Measurements from ENCODE around the gene AHI1.

AHI1 gene

DNA sequence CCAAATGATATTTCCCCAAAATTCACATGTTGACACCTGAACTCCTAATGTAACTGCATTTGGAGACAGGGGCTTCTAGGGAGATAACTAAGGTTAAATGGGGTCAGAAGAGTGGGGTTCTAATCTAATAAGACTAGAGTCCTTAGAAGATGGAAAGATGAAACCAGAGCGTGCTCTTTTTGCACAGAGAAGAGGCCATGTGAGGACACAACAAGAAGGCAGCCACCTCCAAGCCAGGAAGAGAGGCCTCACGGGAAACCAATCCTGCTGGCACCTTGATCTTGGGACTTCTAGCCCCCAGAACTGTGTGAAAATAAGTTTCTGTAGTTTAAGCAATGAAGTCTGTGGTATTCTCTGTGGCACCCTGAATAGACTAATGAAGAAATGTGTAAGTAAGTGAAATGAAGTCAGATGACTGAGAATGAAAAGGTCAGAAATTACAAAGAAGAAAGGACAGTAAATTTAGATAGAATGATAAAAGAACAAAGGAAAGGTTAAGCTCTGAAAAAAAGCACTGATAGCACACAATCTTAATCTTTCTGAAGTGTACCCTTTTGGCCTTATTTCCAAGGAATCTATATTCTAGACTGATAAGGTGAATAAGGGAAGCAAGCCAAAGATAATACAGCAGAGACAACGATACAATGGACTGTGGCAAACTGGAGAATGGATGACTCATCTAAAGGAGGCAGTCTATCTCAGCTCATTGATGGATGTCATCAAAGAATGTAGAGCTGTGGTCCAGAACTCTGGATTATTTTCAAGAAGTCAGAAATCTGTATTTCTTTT lies 206.1 kb downstream of the AHI1 start:
- no peak for DNase-seq

DNA sequence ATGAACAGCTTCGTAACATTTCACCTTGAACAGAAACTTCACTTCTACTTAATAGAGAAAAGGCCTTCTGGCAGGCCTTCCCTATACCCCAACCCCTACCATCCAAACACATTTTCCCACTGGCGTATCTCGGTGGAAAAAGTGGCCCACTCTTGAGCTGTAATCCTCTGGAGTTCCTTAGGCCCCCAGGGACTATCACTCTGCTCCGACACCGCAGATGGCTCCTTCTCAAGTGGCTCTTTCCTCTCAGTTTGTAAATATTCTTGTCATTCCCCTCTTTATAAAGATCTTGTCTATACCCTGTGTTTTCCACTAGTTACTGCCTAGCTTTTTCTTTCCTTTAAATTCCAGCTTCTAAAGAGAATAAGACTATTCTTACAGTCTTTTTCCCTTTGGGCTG lies 207.7 kb downstream of the AHI1 start:
- DNase-seq, result no peak

DNA sequence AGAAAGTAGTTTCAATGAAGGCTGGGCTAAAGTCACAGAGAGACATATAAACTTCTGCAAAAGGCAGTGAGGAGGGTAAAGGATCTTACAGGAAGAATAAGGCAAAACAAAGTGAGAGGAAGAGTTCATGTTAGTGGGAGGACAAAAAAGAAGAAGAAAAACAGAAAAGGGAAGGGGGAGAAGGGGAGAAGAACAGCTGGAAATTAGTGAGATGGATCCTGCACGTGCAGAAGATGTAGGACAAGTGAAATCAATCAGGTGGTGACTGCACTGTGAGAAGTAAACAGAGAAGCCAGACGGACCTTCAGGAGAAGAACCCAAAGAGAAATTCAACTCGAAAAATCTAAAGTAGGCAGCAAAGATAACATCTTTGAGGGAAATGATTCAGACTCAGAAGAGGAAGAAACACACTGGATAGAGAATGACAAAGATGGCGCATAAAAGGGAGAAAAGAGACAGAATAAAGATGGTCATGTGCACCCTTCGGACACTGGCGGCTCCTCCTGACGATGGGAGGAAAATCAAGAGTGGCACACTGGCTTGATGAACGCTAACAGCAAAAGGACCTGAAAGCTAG lies 210.5 kb downstream of the AHI1 start:
- peak; percentile 2 to 46 for DNase-seq

DNA sequence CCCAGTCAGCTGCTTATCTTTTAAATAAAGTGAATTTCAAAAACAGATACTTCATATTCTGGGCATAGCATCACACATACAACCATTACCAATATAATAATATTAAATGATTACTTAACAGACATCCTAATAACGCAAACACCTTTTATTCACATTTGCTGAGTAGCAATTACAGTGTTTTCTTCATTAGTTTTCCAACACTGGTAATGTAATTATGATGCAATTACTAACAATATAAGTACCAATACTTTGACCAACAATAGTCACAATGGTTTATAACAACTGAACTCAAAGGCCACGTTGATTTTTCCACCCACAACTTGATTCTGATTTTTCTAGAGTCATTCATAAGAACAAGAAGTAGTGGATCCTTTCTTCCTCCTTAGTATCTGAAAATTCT lies 212.4 kb downstream of the AHI1 start:
- no peak for DNase-seq

DNA sequence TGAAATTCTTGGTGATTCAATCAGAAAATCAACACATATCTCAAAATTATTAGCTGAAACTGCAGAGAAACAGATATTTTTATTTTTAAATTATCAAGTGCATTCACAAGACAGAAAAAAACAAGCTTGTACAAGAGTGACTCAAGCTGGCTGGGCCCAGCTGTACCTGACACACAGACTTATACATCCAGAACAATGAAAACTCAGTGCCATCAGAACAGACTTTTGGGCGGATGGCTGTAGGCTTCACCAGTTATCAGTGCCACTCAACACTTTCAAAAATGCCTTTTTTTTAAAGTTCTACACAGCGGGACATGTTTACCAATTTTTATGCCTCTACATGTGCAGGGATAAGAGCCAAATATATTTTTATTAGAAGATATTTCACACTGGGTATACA lies 213.6 kb downstream of the AHI1 start:
- DNase-seq, result no peak

DNA sequence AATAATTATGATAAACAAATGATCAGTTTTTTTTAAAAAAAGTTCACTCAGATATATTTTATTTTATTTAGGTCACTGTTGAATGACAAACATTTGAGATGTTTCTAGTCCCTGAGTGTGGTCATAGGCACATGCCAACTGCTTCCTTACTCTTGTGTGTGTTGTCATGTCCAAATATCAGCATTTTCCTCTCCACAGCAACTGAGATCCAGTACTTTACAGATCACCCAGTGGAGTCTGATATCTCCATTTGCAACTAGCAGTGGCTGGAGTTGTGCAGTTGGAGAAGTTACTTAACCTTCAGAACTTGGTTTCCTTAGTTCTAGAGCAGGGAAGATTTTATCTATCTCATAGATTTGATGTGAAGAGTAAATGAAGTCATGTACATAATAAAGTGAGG lies 215.1 kb downstream of the AHI1 start:
- peak; percentile 34 to 44 for DNase-seq

DNA sequence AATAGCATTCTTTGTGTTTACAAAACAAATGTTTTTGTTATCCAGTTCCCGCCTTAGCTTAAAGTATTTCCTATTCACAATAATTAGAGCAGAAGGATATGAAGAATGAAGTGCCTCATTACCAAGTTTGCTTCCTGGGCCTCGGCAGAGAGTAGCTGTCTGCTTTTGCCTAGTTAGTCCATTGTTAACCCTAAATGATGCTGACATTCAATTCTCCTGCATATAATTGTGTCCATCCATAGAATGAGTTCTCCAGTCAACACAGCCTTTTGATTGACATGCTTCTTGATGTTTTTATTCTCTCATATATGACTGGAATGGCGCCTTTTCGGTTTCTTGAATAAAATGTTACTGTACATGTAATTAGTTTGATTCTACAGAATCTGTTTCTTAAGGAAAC lies 215.6 kb downstream of the AHI1 start:
- DNase-seq, result no peak

DNA sequence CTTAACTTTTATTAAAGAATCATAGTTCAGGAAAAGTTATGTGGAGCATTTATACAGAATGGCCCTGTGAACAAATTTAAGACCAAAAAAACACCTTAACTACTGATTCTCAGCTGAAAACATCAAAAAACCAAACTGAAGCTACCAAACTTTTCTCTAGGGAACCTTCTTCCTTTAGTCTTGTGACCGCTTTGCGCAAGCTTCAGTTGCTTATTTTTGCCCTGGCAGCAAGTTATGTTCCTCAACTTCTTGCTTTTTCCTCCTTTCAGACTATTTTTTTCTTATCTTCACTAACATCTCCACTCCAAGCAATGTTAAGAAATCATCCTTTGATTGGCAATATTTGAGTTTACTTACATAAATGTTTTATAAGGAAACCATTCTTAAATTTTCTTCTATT lies 216.3 kb downstream of the AHI1 start:
- peak; percentile 81 to 89 for DNase-seq

DNA sequence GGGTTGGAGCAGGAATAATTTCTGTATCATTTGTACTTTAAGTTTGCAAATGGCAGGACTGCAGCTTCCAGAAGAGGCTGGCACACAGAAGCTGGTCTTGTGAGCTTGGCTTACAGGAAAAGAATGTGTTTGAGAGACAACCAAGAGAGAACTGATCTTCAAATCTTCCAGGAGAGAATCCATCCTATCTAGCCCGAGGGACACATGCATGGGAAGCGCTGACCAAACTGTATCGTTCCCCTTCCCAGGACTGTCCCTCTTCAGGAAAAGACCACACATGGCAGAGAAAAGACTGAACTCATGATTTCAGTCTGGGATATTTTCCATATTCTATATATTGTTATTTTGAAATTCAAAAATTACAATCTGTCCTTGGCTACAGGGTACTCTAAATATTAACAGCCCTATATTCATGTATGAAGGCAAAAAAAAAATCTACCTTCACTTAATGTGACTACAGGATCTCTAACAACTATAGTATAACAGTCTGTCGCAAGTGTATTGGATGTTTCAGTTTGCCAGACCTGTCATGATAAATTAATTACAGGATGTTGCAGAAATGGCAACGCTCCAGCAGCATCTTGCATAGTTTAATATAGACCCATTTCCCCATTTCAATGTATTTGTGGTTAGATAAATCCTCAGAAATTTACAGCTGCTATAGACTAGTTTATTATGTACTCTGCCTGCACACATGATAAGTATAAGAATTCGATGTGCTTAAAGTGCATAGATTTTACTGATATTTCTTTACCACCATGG lies 217.0 kb downstream of the AHI1 start:
- DNase-seq, result peak; percentile 49 to 91

DNA sequence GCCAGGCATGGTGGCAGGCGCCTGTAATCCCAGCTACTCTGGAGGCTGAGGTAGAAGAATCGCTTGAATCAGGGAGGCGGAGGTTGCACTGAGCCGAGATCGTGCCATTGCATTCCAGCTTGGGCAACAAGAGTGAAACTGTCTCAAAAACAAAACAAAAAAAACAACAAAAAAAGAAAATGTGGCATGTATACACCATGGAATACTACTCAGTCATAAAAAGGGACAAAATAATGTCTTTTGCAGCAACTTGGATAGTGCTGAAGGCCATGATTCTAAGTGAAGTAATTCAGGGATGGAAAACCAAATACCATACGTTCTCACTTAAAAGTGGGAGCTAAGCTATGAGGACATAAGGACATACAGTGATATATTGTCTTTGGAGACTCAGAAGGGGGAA lies 220.1 kb downstream of the AHI1 start:
- DNase-seq, result no peak

DNA sequence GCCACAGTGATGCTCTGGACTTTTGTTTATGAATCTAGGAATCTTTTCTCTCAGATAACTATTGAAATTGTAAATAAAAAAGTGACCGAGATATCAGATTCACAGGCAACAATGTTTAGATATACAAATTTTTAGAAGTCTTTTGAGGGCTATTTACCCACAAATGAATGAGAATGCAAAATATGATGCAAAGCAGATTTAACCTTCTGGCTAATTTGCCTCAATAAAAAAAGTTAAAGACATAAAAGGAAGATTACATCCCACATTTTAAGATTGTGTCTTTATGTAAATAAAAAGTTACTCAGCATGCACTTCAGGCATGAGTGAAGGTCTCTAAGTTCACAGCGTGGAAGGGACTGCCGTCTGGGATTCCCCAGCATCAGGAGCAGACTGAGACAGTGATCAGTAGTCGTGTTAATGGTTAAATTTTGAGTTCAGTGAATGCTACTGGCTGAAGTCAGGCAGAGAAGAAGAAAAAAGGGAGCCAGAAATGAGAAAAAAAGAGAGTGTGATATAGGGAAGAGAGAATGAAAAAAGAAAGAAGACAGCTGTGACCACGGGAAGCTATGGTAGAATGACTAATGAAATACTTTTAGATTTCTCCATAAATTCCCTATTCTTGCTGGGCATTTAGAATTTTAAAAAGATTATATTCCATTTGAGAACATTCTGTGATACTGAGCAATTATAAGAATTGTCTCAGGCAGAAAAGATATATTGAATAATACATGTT lies 222.8 kb downstream of the AHI1 start:
- no peak for DNase-seq

DNA sequence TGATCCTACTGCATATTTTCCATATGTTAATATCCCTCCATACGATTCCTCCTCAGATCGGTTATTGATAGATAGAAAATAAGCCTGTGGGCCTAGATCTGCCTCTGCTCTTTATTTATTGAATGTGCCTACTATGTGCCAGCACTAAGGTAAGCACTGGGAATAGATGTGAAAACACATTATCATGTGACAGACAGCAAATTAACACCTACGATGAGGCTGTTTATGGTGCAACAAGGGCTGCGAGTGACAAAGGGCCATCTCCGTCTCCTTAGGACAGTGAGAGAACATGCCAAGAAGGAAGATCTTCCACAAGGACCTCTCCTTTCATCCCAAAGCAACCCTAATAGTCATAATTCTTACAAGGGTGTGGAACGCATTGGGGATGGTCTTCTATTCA lies 225.9 kb downstream of the AHI1 start:
- no peak for DNase-seq

DNA sequence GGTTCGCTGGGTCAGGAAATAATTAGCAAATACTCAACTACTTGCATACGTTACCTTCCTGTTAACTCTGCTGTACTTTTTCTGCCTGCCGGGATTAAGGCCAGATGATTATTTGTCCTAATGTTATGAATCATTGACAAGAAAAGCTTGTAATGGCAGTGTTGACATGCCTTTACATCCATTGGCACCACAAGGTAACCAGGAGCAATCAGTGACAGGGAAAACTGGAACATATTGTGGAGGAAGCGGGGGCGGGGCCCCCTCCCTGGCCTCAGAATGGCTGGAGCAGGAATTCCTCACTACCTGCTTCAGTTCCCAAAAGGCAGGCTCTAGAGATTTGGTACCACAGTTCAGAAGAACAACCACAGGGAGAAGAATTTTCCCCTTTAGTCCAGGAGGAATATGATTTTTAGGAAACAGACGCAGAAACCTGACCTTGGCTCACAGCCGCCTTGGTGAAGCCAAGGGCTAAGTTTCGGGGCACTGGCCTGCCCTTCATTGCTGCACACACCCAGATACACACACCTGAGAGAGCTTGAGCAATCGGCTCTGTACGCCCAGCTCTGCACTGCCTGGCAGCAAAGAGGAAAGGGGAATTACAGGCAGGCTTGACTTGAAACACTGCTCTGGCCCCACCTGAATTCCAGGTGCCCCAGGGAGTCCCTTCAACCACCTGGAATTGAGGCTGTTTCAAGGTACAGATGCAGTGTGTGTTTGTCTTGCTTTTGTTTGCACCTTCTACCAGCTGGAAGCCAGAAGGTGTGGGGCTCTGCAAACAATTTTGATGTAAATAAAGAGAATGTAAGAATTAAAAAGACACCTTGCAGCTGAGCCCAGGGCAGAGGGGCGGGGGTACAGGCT lies 226.6 kb downstream of the AHI1 start:
- DNase-seq, result no peak

DNA sequence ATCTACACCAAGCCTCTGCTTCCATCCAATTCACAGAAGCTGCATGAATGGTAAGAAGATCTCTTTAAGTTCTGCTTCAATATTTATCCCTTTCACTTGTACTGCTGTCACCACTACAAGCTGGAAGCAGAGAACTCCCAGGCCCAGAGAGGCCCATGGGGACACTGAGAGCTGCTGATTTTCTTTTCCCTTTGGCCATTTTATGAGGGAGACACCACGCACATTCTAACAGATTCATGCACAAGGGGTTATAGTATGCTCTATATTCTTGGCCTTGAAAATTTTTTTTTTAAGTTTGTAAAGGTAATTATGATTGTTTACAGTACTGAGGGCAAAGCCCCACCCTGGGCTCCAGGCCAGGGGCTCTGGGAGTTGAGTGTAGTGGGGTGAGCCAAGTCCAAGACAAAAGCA lies 228.1 kb downstream of the AHI1 start:
- no peak for DNase-seq

DNA sequence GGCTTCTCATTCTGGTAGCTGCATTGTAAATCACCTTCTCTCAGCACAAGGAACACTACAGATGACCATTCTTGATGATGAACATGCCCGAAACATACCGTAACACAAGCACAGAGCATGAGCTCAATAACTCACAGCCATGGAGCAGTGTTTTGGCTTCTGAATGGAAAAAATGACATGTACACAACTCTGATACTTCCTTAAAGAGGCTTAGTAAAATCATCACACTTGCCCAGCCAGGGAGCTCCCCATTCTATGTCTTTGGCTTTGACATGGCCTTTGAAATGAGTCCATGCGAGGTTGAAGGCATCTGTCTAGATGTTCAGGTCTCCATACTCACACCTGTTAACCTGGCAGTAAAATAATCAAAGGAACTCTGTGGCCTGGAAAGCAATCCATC lies 228.8 kb downstream of the AHI1 start:
- DNase-seq, result no peak

DNA sequence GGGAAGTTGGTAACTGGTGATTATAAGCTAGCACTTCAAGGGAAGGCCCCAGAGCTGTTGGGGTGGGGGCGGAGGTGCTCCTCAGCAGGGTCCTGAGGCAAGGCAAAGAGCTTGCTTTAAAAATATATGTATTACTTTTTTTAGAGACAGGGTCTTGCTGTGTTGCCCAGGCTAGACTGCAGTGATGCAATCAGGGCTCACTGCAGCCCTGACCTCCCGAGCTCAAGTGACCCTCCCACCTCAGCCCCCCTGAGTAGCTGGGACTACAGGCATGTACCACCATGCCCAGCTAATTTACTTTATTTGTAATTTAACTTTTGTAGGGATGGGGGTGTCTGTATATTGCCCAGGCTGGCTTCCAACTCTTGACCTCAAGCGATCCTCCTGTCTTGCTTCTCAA lies 229.3 kb downstream of the AHI1 start:
- no peak for DNase-seq

DNA sequence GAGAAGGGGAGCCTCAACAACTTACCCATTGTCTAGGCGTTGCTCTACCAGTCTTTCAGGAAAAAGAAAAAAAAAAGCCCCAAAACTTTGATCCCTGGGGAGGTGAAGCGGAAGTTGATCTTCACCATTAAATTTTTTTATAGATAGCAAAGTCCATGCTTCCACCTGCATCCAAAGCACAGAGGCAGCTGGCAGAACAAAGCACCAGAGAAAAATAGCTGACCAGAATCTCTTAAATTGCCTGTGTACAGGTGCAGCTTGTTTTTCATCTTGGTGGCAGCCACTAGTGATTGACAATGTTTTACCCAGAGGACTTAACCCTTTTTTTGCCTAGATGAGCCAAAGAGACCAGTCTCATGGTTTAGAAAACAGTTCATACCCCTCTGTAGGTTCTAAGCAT lies 230.5 kb downstream of the AHI1 start:
- no peak for DNase-seq

DNA sequence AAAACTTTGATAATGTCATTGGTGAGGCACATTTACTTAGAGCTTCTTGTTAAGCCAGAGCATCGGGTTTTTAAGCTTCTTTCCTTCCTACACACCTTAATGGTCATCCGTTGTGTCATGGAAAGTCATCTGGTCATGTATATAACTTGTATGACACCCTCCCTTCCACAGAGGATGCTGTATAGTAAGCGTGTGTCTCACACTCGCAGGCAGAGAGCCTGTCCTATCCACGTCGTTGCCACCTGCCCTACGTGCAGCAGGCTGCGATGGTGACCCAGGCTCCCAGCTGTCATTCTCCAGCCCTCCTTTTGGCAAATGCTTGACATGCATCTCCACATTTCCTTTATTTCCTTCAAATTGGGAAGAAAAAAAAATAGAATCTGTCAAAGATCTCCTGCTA lies 230.9 kb downstream of the AHI1 start:
- no peak for DNase-seq

DNA sequence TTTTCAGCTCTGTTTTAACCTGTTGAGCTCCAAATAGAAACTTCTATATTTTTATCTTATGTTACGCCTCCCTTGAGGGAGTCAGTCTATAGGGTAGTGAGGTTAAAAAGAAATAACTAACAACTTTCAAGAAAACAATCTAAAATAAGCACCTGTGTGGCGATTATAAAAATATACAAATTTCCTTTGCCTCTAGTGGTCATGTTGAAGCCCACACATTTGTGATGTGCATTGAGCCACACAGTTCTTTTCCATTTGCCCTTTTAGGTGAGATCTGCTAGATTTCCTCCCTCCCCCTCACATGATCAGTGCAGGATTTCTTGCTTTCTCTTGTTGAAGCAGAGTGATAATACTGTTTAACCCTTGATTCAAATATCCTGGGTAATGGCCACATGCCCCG lies 232.3 kb downstream of the AHI1 start:
- DNase-seq, result no peak

DNA sequence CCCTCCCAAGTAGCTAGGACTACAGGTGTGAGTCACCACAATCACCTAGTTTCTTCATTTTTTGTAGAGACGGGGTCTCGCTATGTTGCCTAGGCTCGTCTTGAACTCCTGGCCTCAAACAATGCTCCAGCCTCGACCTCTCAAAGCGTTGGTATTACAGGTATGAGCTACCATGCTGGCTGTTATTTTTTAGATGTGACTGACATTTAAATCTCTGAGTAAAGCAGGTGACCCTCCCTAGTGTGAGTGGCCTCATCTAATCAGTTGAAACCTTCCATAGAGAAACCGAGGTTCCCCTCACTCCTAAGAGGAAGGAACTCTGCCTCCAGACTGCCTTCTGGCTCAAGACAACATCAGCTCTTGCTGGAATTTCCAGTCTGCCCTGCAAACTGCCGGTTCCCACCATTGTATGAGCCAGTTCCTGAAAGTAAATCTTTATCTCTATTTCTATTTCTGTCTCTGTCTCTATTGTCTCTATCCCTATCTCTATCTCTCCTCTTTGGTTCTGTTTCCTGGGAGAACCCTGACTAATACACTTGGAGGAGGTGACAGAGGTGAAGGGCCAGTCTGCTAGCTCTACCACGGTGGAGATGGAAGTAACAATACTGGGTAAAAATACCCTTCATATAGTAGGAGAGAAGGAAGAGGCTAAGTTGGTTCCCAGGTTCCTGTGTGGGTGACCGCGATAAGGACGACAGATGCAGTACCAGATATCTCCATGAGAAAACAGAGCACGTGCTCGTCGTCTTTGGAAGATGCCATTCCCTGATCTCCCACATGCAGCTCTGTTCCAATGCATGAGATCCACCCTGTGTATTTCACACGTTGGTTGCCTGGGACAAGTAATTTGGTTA lies 235.4 kb downstream of the AHI1 start:
- DNase-seq, result peak in 1 of 2 donors; percentile 47

DNA sequence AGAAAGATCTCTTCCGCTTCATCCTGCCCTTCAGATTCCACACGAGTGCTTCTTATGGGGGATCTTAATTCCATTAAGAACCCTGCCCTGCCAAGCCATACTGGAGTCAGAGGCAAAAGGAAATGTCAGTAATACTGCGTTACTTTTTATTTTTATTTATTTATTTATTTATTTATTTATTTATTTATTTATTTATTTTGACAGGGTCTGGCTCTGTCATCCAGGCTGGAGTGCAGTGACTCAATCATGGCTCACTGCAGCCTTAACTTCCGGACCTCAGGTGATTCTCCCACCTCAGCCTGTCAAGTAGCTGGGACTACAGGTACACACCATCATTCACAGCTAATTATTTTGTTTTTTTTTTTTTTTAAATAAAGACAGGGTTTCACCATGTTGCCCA lies 236.9 kb downstream of the AHI1 start:
- DNase-seq, result no peak

Data from inflammatory macrophage (primary cell).